Astrocyte (in vitro differentiated cells and primary cell): ENCODE results near the gene CIDEB. TPM values are rescaled to one million over a fixed set of nuclear protein-coding genes. Genes with fewer than 3 reads are reported as not detected.

Experiments
- DNase-seq: peaks from one replicate; pipeline ENCODE4 v3.0.0-alpha.2; 2010; ENCODE audit warnings: low read depth
- FAIRE-seq: peaks from 2 replicates; lab custom pipeline; 2011; peaks lifted over from hg19 to GRCh38; lab: Jason Lieb, UNC
- H2AFZ ChIP-seq: 2 replicates; pipeline ENCODE4 v1.6.0; 2012; ENCODE audit warnings: low read depth, low read length, inconsistent platforms
- H3K27ac ChIP-seq: 2 replicates; pipeline ENCODE4 v1.5.1; 2011; ENCODE audit warnings: low read depth, low read length, inconsistent platforms
- H3K27me3 ChIP-seq: 2 replicates; pipeline ENCODE4 v1.6.0; 2011; ENCODE audit warnings: low read length, inconsistent platforms; ENCODE audit not compliant: insufficient read depth
- H3K36me3 ChIP-seq: 2 replicates; pipeline ENCODE4 v1.5.1; 2011; ENCODE audit warnings: low read length, inconsistent platforms; ENCODE audit not compliant: insufficient read depth
- H3K4me1 ChIP-seq: 2 replicates; pipeline ENCODE4 v1.5.1; 2011; ENCODE audit warnings: low read length, inconsistent platforms; ENCODE audit not compliant: insufficient read depth
- H3K4me2 ChIP-seq: 2 replicates; pipeline ENCODE4 v1.6.0; 2012; ENCODE audit warnings: low read length, inconsistent platforms
- H3K4me3 ChIP-seq: 2 replicates; pipeline ENCODE4 v1.5.1; 2011; ENCODE audit warnings: low read depth, mild to moderate bottlenecking, low read length, inconsistent platforms; ENCODE audit not compliant: insufficient read depth
- H3K79me2 ChIP-seq: 2 replicates; pipeline ENCODE4 v1.6.0; 2012; ENCODE audit warnings: mild to moderate bottlenecking, low read length, inconsistent platforms; ENCODE audit not compliant: insufficient read depth
- H3K9ac ChIP-seq: 2 replicates; pipeline ENCODE4 v1.6.0; 2012; ENCODE audit warnings: mild to moderate bottlenecking, low read length, inconsistent platforms
- H3K9me3 ChIP-seq: 2 replicates; pipeline ENCODE4 v1.5.1; 2012; ENCODE audit warnings: low read depth, mild to moderate bottlenecking, low read length, inconsistent platforms; ENCODE audit not compliant: insufficient read depth
- H4K20me1 ChIP-seq: 2 replicates; pipeline ENCODE4 v1.6.0; 2012; ENCODE audit warnings: low read length, inconsistent platforms; ENCODE audit not compliant: insufficient read depth
- H3K27ac Mint-ChIP-seq: one replicate; pipeline ENCODE4 v1.8.0; 2021; ENCODE audit warnings: mild to moderate bottlenecking, mixed read lengths; ENCODE audit not compliant: unreplicated experiment
- H3K27me3 Mint-ChIP-seq: one replicate; pipeline ENCODE4 v1.8.0; 2021; ENCODE audit warnings: low read depth, mixed read lengths; ENCODE audit not compliant: unreplicated experiment
- H3K36me3 Mint-ChIP-seq: one replicate; pipeline ENCODE4 v1.8.0; 2021; ENCODE audit warnings: low read depth, mixed read lengths; ENCODE audit not compliant: unreplicated experiment
- H3K4me1 Mint-ChIP-seq: one replicate; pipeline ENCODE4 v1.8.0; 2021; ENCODE audit warnings: low read depth, mixed read lengths; ENCODE audit not compliant: unreplicated experiment
- H3K4me3 Mint-ChIP-seq: one replicate; pipeline ENCODE4 v1.8.0; 2021; ENCODE audit warnings: mild to moderate bottlenecking, moderate library complexity, mixed read lengths; ENCODE audit not compliant: unreplicated experiment
- H3K9me3 Mint-ChIP-seq: one replicate; pipeline ENCODE4 v1.8.0; 2021; ENCODE audit warnings: mild to moderate bottlenecking, mixed read lengths; ENCODE audit not compliant: unreplicated experiment
- EZH2 ChIP-seq: IDR thresholded peaks from 2 replicates; pipeline ENCODE4 v1.6.1; 2012; ENCODE audit warnings: mild to moderate bottlenecking, low read length, inconsistent platforms; ENCODE audit not compliant: insufficient read depth
- total RNA-seq: library from RNA; stranded (reverse); gene quantifications from 2 replicates; pipeline ENCODE4 v1.2.1, GENCODE V29; 2021
- TF ChIP-seq, protein P1 (sequence below): IDR thresholded peaks from 2 replicates; pipeline ENCODE4 v1.5.1; 2011; ENCODE audit warnings: low read depth, mild to moderate bottlenecking, inconsistent platforms, low read length, moderate library complexity; ENCODE audit not compliant: insufficient read depth

The CIDEB gene
- total RNA-seq, 1 donor from 2014 or later, result not detected

DNA sequence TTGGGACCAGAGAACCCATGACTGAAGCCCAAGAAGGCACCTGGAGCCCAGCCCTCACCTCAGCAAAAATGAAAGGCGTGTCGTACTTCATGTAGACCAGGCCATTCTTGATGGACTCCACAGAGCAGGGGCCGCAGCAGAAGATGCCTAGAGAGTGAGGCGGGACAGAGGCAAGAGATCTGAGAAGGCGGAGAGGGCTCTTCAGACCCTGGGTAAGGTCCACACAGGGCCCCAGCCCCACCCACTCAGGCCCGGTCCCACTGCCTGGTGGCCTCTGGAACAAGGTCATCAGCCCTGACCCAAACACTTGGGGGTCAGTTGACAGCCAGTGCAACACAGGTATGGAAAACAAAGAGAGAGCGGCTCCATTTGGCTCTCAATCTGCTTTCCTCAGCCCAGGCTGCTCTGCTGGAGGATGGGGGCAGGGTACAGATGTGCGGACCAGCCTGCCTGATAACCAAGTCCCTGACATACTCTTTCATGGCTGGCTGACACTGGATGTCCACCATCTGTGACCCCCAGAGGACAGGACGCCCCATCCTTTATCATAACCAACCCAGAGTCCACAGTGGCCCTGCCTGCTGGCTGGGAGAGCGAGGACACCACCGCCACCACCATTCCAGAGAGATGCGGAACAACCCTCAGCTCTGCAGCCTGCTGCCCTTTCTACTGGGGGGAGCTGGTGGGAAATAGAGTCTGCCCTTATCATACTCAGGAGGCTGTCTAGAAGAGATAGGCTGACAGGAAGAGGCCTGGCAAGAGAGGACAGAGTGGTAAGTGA, 51.7 kb downstream of the CIDEB start:
- H3K27me3 ChIP-seq, result no peaks in the 10 kb centered on the region
- H3K27ac Mint-ChIP-seq, result no peak overlapping the region
- no peak for DNase-seq

DNA sequence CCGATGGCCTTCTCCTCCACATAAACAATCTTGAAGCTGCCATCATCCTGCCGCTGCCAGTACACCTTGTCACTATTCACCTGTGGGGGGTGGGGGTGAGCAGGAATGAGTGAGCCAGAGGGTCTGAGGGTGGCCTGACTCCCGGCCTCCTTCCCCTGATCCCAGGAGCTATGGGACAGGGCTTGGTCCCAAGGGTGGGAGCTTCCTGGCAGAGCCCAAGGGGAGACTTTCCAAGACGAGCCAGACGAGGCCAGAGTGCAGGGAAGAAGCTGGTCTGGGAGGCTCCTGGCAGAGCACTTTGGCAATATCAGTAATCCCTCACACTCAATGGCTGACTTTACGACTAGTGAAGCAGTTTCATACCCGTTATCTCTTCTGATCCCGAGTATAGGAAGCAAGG, 52.3 kb downstream of the CIDEB start:
- Mint-ChIP-seq H3K36me3 (peaks cover 19% of the 10 kb centered on the region), H3K4me1 (peaks cover 19% of the 10 kb centered on the region), H3K9me3 (no peaks in the 10 kb centered on the region), H3K27ac (no peak overlapping the region), H3K27me3 (peaks cover 4% of the 10 kb centered on the region), H3K4me3 (no peak overlapping the region)
- DNase-seq (no peak), FAIRE-seq (no peak)
- Histone ChIP-seq H3K79me2 (no peaks in the 10 kb centered on the region), H3K27me3 (no peaks in the 10 kb centered on the region), H3K9ac (no peak overlapping the region), H3K4me1 (peaks cover 14% of the 10 kb centered on the region), H3K27ac (no peak overlapping the region), H3K36me3 (no peaks in the 10 kb centered on the region), H3K4me3 (no peak overlapping the region), H4K20me1 (no peaks in the 10 kb centered on the region), H3K4me2 (no peak overlapping the region), H3K9me3 (no peaks in the 10 kb centered on the region), H2AFZ (no peak overlapping the region)
- TF ChIP-seq, protein P1, sequence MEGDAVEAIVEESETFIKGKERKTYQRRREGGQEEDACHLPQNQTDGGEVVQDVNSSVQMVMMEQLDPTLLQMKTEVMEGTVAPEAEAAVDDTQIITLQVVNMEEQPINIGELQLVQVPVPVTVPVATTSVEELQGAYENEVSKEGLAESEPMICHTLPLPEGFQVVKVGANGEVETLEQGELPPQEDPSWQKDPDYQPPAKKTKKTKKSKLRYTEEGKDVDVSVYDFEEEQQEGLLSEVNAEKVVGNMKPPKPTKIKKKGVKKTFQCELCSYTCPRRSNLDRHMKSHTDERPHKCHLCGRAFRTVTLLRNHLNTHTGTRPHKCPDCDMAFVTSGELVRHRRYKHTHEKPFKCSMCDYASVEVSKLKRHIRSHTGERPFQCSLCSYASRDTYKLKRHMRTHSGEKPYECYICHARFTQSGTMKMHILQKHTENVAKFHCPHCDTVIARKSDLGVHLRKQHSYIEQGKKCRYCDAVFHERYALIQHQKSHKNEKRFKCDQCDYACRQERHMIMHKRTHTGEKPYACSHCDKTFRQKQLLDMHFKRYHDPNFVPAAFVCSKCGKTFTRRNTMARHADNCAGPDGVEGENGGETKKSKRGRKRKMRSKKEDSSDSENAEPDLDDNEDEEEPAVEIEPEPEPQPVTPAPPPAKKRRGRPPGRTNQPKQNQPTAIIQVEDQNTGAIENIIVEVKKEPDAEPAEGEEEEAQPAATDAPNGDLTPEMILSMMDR, result no peak
- TF ChIP-seq EZH2, result no peak

More for the DNA sequence above, 51.7 kb downstream of the CIDEB start:
- Mint-ChIP-seq H3K4me3 (no peak overlapping the region), H3K9me3 (no peaks in the 10 kb centered on the region), H3K27me3 (peaks cover 6% of the 10 kb centered on the region), H3K36me3 (peaks cover 21% of the 10 kb centered on the region), H3K4me1 (peaks cover 14% of the 10 kb centered on the region)
- TF ChIP-seq, protein P1, result no peak
- Histone ChIP-seq H3K9me3 (no peaks in the 10 kb centered on the region), H3K9ac (no peak overlapping the region), H3K4me1 (peaks cover 14% of the 10 kb centered on the region), H3K79me2 (no peaks in the 10 kb centered on the region), H3K36me3 (no peaks in the 10 kb centered on the region), H3K4me3 (no peak overlapping the region), H3K27ac (no peak overlapping the region), H3K4me2 (no peak overlapping the region), H2AFZ (no peak overlapping the region), H4K20me1 (no peaks in the 10 kb centered on the region)
- FAIRE-seq, result no peak

Other genes starting within 250 kb of the CIDEB start
- not detected in 2 replicates for gene CPNE6, start 236.4 kb downstream of the CIDEB start, total RNA-seq
- gene PCK2, start 213.7 kb downstream of the CIDEB start, total RNA-seq, result 73.8 and 101 TPM in 2 replicates
- 26.9 and 27.1 TPM in 2 replicates for gene DCAF11, start 193.2 kb downstream of the CIDEB start, total RNA-seq
- 0.48 and 0.70 TPM in 2 replicates for gene NRL, start 193.0 kb downstream of the CIDEB start, total RNA-seq
- 0.25 TPM in 1 of 2 replicates, not detected in the other for gene FITM1, start 177.3 kb downstream of the CIDEB start, total RNA-seq
- 116 and 122 TPM in 2 replicates for gene PSME1, start 171.8 kb downstream of the CIDEB start, total RNA-seq
- 16.7 and 18.5 TPM in 2 replicates for gene EMC9, start 166.4 kb downstream of the CIDEB start, total RNA-seq
- gene PSME2, start 161.4 kb downstream of the CIDEB start, total RNA-seq, result 173 TPM in 2 replicates
- 59.0 and 69.8 TPM in 2 replicates for gene RNF31, start 160.5 kb downstream of the CIDEB start, total RNA-seq
- 76.0 and 89.4 TPM in 2 replicates for gene IRF9, start 146.7 kb downstream of the CIDEB start, total RNA-seq
- gene REC8, start 135.9 kb downstream of the CIDEB start, total RNA-seq, result 33.5 and 46.4 TPM in 2 replicates
- 46.1 and 53.3 TPM in 2 replicates for gene IPO4, start 119.2 kb downstream of the CIDEB start, total RNA-seq
- 59.3 and 62.9 TPM in 2 replicates for gene TM9SF1, start 112.5 kb downstream of the CIDEB start, total RNA-seq
- 0.22 and 0.34 TPM in 2 replicates for gene TSSK4, start 102.3 kb downstream of the CIDEB start, total RNA-seq
- gene CHMP4A, start 94.5 kb downstream of the CIDEB start, total RNA-seq, result 26.7 and 32.2 TPM in 2 replicates
- gene MDP1, start 91.9 kb downstream of the CIDEB start, total RNA-seq, result 8.9 and 9.9 TPM in 2 replicates
- 233 and 251 TPM in 2 replicates for gene NEDD8, start 75.6 kb downstream of the CIDEB start, total RNA-seq
- 55.5 and 66.5 TPM in 2 replicates for gene GMPR2, start 75.0 kb downstream of the CIDEB start, total RNA-seq
- 33.0 and 36.2 TPM in 2 replicates for gene TINF2, start 65.4 kb downstream of the CIDEB start, total RNA-seq
- gene TGM1, start 44.8 kb downstream of the CIDEB start, total RNA-seq, result 3.8 and 4.8 TPM in 2 replicates
- 26.6 and 27.3 TPM in 2 replicates for gene RABGGTA, start 36.4 kb downstream of the CIDEB start, total RNA-seq
- 26.5 and 30.3 TPM in 2 replicates for gene DHRS1, start 8.2 kb downstream of the CIDEB start, total RNA-seq
- 22.9 and 23.5 TPM in 2 replicates for gene NOP9, start 8.1 kb downstream of the CIDEB start, total RNA-seq
- 7.8 and 9.3 TPM in 2 replicates for gene LTB4R2, start 2.2 kb upstream of the CIDEB start, total RNA-seq
- 5.5 TPM in 2 replicates for gene LTB4R, start 3.5 kb upstream of the CIDEB start, total RNA-seq
- gene ADCY4, start 27.1 kb upstream of the CIDEB start, total RNA-seq, result 0.32 and 0.67 TPM in 2 replicates
- 0.58 and 0.95 TPM in 2 replicates for gene RIPK3, start 32.0 kb upstream of the CIDEB start, total RNA-seq
- 61.9 and 73.9 TPM in 2 replicates for gene NFATC4, start 60.2 kb upstream of the CIDEB start, total RNA-seq
- gene NYNRIN, start 91.0 kb upstream of the CIDEB start, total RNA-seq, result 25.4 and 32.0 TPM in 2 replicates
- 3.9 and 5.4 TPM in 2 replicates for gene CBLN3, start 121.7 kb upstream of the CIDEB start, total RNA-seq
- 45.5 and 50.5 TPM in 2 replicates for gene KHNYN, start 122.0 kb upstream of the CIDEB start, total RNA-seq
- gene SDR39U1, start 134.8 kb upstream of the CIDEB start, total RNA-seq, result 27.6 and 28.1 TPM in 2 replicates
- gene CMA1, start 200.3 kb upstream of the CIDEB start, total RNA-seq, result not detected in 2 replicates